GM10266 (cell line): ENCODE measurements around the gene UQCRC1.

Experiments
- DNase-seq: peaks from one replicate; pipeline ENCODE4 v3.0.0; 2012; ENCODE audit errors: extremely low spot score
- CTCF ChIP-seq: IDR thresholded peaks from 2 replicates; pipeline ENCODE4 v1.5.1; 2012; ENCODE audit warnings: mild to moderate bottlenecking, low read depth; ENCODE audit not compliant: control insufficient read depth, insufficient read depth; ENCODE audit errors: missing control alignments

UQCRC1 gene

GRCh38 chr3:48565591-48566400, 43.6 kb downstream of the UQCRC1 start:
- TF ChIP-seq CTCF = no peak
- DNase-seq = no peak

- no peak for TF ChIP-seq CTCF
Observed at GRCh38 chr3:48565186-48565585, 44.3 kb downstream of the UQCRC1 start.

GRCh38 chr3:48564667-48565066, 44.8 kb downstream of the UQCRC1 start:
- no peak for TF ChIP-seq CTCF
- no peak for DNase-seq

More at GRCh38 chr3:48565186-48565585, 44.3 kb downstream of the UQCRC1 start:
- no peak for DNase-seq

GRCh38 chr3:48564022-48564421, 45.4 kb downstream of the UQCRC1 start:
- TF ChIP-seq CTCF = no peak
- no peak for DNase-seq

- TF ChIP-seq CTCF = no peak
- DNase-seq = no peak
Observed at GRCh38 chr3:48563382-48563918, 46.0 kb downstream of the UQCRC1 start, which contains the start of gene UCN2. UCN2 (minus strand) TSS chr3:48563781; CDS start chr3:48563124, 657 bp downstream.

GRCh38 chr3:48562367-48563095, 46.9 kb downstream of the UQCRC1 start:
- no peak for TF ChIP-seq CTCF
- no peak for DNase-seq
